GM12878 (cell line): Measurements from ENCODE around the gene ADH1C.

Source experiments
- CHD2 ChIP-seq: IDR thresholded peaks from 2 replicates; pipeline ENCODE4 v1.6.1; 2011; ENCODE audit warnings: low read depth, low read length, improper control_type of control experiment, borderline replicate concordance
- EP300 ChIP-seq, 2 experiments: fragments of 150-350 bp in 1 of 2; IDR thresholded peaks; 2 replicates each; pipeline ENCODE4 v1.6.1; 2011 to 2012; ENCODE audit warnings: low read depth in 2 of 2, low read length in 2 of 2, borderline replicate concordance in 1 of 2, improper control_type of control experiment in 1 of 2, inconsistent platforms in 1 of 2; ENCODE audit not compliant: control insufficient read depth in 1 of 2
- NBN ChIP-seq: fragments of 450-650 bp; IDR thresholded peaks from 2 replicates; pipeline ENCODE4 v1.6.1; 2016
- POLR2A ChIP-seq: IDR thresholded peaks from 2 replicates; pipeline ENCODE4 v1.6.1; 2011; ENCODE audit warnings: low read depth, mild to moderate bottlenecking, low read length
- SIN3A ChIP-seq: IDR thresholded peaks from 2 replicates; pipeline ENCODE4 v1.6.1; 2012; ENCODE audit warnings: low read depth, low read length, improper control_type of control experiment
- SMC3 ChIP-seq: IDR thresholded peaks from 2 replicates; pipeline ENCODE4 v1.6.1; 2011; ENCODE audit warnings: low read length, improper control_type of control experiment, borderline replicate concordance
- TF ChIP-seq, protein P1 (sequence below): IDR thresholded peaks from 2 replicates; pipeline ENCODE4 v1.6.1; 2011; ENCODE audit warnings: low read depth, low read length, improper control_type of control experiment, borderline replicate concordance
- TF ChIP-seq, protein P2 (sequence below), 3 experiments: IDR thresholded peaks in 2 of 3; conservative IDR thresholded peaks in 1 of 3; 2 replicates each; pipeline ENCODE4 v1.5.1; 2011; ENCODE audit warnings: low read depth in 3 of 3, low read length in 3 of 3, mild to moderate bottlenecking in 3 of 3, control low read depth in 2 of 3, moderate library complexity in 2 of 3, inconsistent platforms in 1 of 3, mixed read lengths in 1 of 3; ENCODE audit not compliant: control insufficient read depth in 2 of 3, insufficient read depth in 1 of 3; ENCODE audit errors: extremely low read depth in 1 of 3

DNA sequence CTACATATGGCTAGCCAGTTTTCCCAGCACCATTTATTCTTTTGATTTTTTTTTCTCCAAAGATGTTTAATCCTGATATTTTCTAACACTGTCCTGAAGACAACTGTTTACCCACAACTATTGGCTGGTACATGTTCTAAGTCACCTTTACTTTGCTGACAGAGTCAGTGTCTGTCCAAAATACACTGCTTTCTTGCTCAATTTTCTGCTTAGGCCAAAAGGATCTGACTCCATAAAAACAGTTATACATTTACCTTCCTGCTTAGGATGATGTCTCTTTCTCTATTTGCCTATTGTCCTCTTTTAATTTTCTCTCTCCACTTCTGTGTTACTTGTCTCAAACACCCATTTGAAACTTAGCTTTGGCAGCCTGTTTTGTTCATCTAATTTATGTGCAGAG is 3.2 kb downstream of the ADH1C start:
- TF ChIP-seq, protein P1, sequence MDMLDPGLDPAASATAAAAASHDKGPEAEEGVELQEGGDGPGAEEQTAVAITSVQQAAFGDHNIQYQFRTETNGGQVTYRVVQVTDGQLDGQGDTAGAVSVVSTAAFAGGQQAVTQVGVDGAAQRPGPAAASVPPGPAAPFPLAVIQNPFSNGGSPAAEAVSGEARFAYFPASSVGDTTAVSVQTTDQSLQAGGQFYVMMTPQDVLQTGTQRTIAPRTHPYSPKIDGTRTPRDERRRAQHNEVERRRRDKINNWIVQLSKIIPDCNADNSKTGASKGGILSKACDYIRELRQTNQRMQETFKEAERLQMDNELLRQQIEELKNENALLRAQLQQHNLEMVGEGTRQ, result no peak
- TF ChIP-seq SMC3, result no peak
- no peak for TF ChIP-seq POLR2A
- TF ChIP-seq, protein P2, sequence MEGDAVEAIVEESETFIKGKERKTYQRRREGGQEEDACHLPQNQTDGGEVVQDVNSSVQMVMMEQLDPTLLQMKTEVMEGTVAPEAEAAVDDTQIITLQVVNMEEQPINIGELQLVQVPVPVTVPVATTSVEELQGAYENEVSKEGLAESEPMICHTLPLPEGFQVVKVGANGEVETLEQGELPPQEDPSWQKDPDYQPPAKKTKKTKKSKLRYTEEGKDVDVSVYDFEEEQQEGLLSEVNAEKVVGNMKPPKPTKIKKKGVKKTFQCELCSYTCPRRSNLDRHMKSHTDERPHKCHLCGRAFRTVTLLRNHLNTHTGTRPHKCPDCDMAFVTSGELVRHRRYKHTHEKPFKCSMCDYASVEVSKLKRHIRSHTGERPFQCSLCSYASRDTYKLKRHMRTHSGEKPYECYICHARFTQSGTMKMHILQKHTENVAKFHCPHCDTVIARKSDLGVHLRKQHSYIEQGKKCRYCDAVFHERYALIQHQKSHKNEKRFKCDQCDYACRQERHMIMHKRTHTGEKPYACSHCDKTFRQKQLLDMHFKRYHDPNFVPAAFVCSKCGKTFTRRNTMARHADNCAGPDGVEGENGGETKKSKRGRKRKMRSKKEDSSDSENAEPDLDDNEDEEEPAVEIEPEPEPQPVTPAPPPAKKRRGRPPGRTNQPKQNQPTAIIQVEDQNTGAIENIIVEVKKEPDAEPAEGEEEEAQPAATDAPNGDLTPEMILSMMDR (IDR thresholded peaks at IDR 0.05 in 2 of 3, conservative IDR thresholded peaks at IDR 0.05 in 1 of 3; ENCODE audit: control insufficient read depth in 2 of 3, extremely low read depth in 1 of 3, insufficient read depth in 1 of 3, low read depth in 3 of 3, low read length in 3 of 3), result no peak
- TF ChIP-seq SIN3A, result no peak
- no peak for TF ChIP-seq EP300 (IDR thresholded peaks at IDR 0.05; ENCODE audit: borderline replicate concordance in 1 of 2, control insufficient read depth in 1 of 2, low read depth in 2 of 2, low read length in 2 of 2)
- TF ChIP-seq NBN, result no peak
- TF ChIP-seq CHD2, result no peak
